Activated CD4-positive, alpha-beta T cell treated with anti-CD3 and anti-CD28 coated beads, Interleukin-2, amount 10 ng/mL, durations not matched to agents 24 days and 14 days (primary cell): ENCODE measurements around the gene SIGLEC12. TPM values are rescaled to one million over a fixed set of nuclear protein-coding genes. Genes with fewer than 3 reads are reported as not detected.

ENCODE experiments used
- DNase-seq: peaks from one replicate; pipeline ENCODE4 v3.0.0; 2022
- H3K27ac Mint-ChIP-seq: one replicate; pipeline ENCODE4 v1.8.0; 2022; ENCODE audit warnings: mild to moderate bottlenecking, mixed read lengths
- H3K27me3 Mint-ChIP-seq: one replicate; pipeline ENCODE4 v1.8.0; 2022; ENCODE audit warnings: mixed read lengths
- H3K36me3 Mint-ChIP-seq: one replicate; pipeline ENCODE4 v1.8.0; 2022; ENCODE audit warnings: low read depth, mild to moderate bottlenecking, mixed read lengths
- H3K4me1 Mint-ChIP-seq: one replicate; pipeline ENCODE4 v1.8.0; 2021; ENCODE audit warnings: mixed read lengths
- H3K4me3 Mint-ChIP-seq: one replicate; pipeline ENCODE4 v1.8.0; 2022; ENCODE audit warnings: mild to moderate bottlenecking, moderate library complexity, mixed read lengths
- H3K9me3 Mint-ChIP-seq: one replicate; pipeline ENCODE4 v1.8.0; 2021; ENCODE audit warnings: mixed read lengths
- intact Hi-C: fragments of 100-400 bp; cut with micrococcal nuclease; formaldehyde crosslinking; loops from one replicate; pipeline ENCODE4 v1.15.1; 2023
- total RNA-seq: library from RNA; stranded (reverse); gene quantifications from 2 replicates; pipeline ENCODE4 v1.2.3, GENCODE V29; 2022

Gene SIGLEC12
- 0.98 and 1.5 TPM in 2 replicates for total RNA-seq

DNA sequence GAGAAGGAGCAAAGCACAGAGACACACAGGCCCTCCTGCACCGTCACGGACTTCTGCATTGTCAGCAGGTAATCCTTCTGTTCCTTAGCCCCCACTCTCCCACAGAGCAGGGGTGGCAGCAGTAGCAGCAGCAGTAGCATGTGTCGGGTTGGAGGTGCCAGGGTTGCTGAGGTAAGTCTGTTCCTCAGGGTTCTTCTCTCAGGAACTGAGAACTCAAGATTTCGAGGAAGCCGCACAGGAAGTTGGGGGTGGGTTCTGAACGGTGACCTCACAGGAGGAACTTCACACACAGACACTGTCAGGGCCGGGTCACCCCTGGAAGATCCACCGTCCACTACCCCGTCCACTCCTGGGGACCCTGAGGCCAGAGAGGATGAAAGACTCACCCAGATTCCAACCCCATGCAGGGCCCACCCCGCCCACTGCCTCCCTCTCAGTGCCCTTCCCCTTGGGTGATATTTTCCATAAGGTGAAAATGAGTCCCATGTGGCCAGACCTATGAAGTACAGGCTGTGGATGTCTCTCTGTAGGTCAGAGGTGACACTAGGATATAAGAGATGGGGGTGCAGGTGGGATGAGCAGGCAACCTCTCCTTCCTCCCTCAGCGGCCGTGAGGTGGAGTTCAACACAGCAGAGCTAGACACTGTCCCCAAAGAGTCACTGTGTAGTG lies at the start of gene SIGLEC12:
Gene SIGLEC12, minus strand, starts transcription at position 207 of the 670 bp plus-strand sequence. Its CDS starts 67 bp downstream, at position 140.
- intact Hi-C loops: no loop called here
- H3K4me1 Mint-ChIP-seq: peaks cover 28% of the 10 kb centered on the region

GRCh38 chr19:51550848-51551672 lies 49.5 kb upstream of the SIGLEC12 start:
- Mint-ChIP-seq H3K27me3 (peaks cover 27% of the 10 kb centered on the region), H3K36me3 (no peaks in the 10 kb centered on the region), H3K27ac (no peak overlapping the region), H3K9me3 (peaks cover 16% of the 10 kb centered on the region), H3K4me1 (peaks cover 37% of the 10 kb centered on the region), H3K4me3 (no peak overlapping the region)
- peak; percentile 45 for DNase-seq
- intact Hi-C loops: no loop called here

More for the DNA sequence above, at the start of gene SIGLEC12:
- no peaks in the 10 kb centered on the region for H3K36me3 Mint-ChIP-seq
- H3K9me3 Mint-ChIP-seq: peaks cover 9% of the 10 kb centered on the region
- H3K4me3 Mint-ChIP-seq: peak within 1 kb of the TSS; percentile 78
- H3K27ac Mint-ChIP-seq: peak within 1 kb of the TSS; percentile 82
- DNase-seq: peak; percentile 71
- H3K27me3 Mint-ChIP-seq: peaks cover 2% of the 10 kb centered on the region

- no peaks in the 10 kb centered on the region for H3K36me3 Mint-ChIP-seq
- H3K4me1 Mint-ChIP-seq: peaks cover 37% of the 10 kb centered on the region
- peaks cover 29% of the 10 kb centered on the region for H3K27me3 Mint-ChIP-seq
- no peak overlapping the region for H3K4me3 Mint-ChIP-seq
- intact Hi-C loops: no loop called here
- DNase-seq: peak; percentile 35
- H3K27ac Mint-ChIP-seq: no peak overlapping the region
- H3K9me3 Mint-ChIP-seq: peaks cover 9% of the 10 kb centered on the region
These were observed 48.1 kb upstream of the SIGLEC12 start for GRCh38 chr19:51549533-51550324.

DNA sequence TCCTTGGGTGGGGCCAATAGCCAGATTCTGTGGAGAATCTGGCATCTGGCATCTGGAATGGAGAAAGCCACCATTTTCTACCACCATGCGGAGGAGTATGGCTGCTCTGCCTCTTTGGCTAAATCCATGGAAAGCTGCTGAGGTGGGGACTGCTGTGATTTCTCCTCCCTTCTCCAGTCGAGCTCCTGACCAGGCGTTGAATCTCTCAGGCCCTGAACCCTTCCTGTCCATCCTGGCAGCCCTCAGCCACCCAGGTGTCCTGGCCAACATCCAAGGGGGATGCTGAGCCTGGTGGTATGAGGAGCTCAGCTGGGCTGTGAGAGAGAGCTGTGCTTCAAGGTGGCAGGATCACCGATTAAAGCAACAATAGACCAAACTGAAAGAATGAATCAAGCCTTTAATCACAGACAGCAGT lies 47.3 kb upstream of the SIGLEC12 start:
- Mint-ChIP-seq H3K27ac (no peak overlapping the region), H3K27me3 (peaks cover 26% of the 10 kb centered on the region), H3K4me1 (peaks cover 37% of the 10 kb centered on the region), H3K36me3 (no peaks in the 10 kb centered on the region), H3K9me3 (peaks cover 3% of the 10 kb centered on the region), H3K4me3 (no peak overlapping the region)
- intact Hi-C loops: no loop called here
- no peak for DNase-seq

DNA sequence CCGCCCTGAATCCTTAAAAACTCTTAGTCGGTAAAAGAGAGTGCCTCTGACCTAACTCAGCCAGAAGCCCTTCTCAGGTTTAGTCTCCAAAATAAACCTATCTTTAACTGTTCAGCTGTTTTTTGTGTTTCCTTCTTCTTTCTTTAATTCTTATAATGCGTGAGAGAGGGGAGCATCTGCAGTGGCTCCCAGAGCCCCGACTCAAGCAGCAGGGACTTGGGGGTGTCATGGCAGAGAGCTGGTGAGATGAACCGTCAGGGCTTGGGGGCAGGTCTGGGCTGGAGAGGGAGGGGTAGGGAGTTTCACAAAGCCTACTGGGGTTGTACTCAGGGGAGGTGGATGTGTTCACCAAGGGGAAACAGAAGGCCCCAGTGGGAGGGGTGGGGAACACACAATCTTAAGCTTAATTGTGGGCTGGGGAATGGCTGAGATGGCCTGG lies 46.6 kb upstream of the SIGLEC12 start:
- intact Hi-C loops: no loop called here
- peaks cover 37% of the 10 kb centered on the region for H3K4me1 Mint-ChIP-seq
- H3K27me3 Mint-ChIP-seq: peaks cover 25% of the 10 kb centered on the region

GRCh38 chr19:51547397-51548212 lies 46.0 kb upstream of the SIGLEC12 start:
- Mint-ChIP-seq H3K9me3 (peaks cover 2% of the 10 kb centered on the region), H3K36me3 (no peaks in the 10 kb centered on the region), H3K27ac (peak overlapping the region; percentile 55), H3K27me3 (peaks cover 23% of the 10 kb centered on the region), H3K4me1 (peaks cover 36% of the 10 kb centered on the region), H3K4me3 (peak overlapping the region; percentile 23)
- intact Hi-C loops: no loop called here
- peak; percentile 65 for DNase-seq

More for the DNA sequence above, 46.6 kb upstream of the SIGLEC12 start:
- Mint-ChIP-seq H3K36me3 (no peaks in the 10 kb centered on the region), H3K27ac (peak overlapping the region; percentile 55), H3K9me3 (peaks cover 3% of the 10 kb centered on the region), H3K4me3 (no peak overlapping the region)
- DNase-seq: peak; percentile 27

- Mint-ChIP-seq H3K4me3 (peak overlapping the region; percentile 0), H3K36me3 (no peaks in the 10 kb centered on the region), H3K27ac (peak overlapping the region; percentile 12), H3K27me3 (peaks cover 25% of the 10 kb centered on the region), H3K9me3 (no peaks in the 10 kb centered on the region), H3K4me1 (peaks cover 29% of the 10 kb centered on the region)
- peak; percentile 63 for DNase-seq
- intact Hi-C loops: no loop called here
These were observed 45.2 kb upstream of the SIGLEC12 start for GRCh38 chr19:51546650-51547396.

DNA sequence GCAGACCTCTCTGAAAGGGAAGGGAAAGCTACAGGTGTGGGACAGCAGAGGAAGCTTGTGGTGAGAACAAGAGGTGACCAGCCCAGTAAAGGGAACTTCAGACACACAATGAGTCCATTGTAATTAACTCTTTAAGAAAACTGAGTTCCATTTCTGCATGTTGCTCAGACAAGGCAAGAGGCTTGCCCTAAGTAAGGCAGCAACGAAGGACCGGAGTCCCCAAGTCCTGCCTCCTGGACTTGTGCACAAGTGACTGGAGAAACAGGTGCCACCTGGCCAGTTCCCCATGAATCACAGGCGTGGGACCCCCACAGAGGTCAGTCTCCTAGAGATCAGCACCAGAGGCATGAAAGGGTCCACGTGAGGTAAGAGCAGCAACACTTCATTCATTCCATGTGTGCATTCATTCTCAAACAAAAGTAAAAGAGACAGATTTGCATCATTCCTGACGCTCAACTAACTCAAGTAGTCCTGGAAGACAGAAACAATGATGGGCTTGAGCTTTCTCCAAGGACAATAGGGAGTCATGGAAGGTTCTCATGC lies 44.6 kb upstream of the SIGLEC12 start:
- H3K36me3 Mint-ChIP-seq: no peaks in the 10 kb centered on the region
- intact Hi-C loops: no loop called here
- H3K4me1 Mint-ChIP-seq: peaks cover 23% of the 10 kb centered on the region
- H3K9me3 Mint-ChIP-seq: no peaks in the 10 kb centered on the region
- no peak overlapping the region for H3K27ac Mint-ChIP-seq
- peak; percentile 51 for DNase-seq
- H3K4me3 Mint-ChIP-seq: no peak overlapping the region
- peaks cover 27% of the 10 kb centered on the region for H3K27me3 Mint-ChIP-seq

DNA sequence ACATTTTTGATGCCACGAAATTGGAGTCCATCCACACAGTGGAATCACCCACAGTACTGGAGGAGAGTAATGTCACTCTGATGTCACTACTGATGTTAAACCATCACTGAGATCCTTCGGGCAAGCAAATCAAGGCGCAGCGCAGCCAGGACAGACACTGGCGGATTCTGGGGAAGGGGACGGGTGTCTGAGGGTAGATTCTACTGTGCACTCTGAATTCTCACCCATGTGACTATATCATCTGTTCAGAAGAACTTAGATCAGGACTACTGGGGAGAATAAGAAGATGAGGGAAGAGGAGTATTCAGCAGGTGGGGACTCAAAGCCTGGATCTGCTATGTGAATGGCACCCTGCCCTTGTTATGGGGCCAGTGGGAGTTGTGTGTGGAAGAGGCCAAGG lies 42.4 kb upstream of the SIGLEC12 start:
- Mint-ChIP-seq H3K27ac (no peak overlapping the region), H3K4me1 (peaks cover 21% of the 10 kb centered on the region), H3K9me3 (no peaks in the 10 kb centered on the region), H3K27me3 (peaks cover 32% of the 10 kb centered on the region), H3K4me3 (no peak overlapping the region), H3K36me3 (no peaks in the 10 kb centered on the region)
- peak; percentile 36 for DNase-seq
- intact Hi-C loops: no loop called here

- peaks cover 28% of the 10 kb centered on the region for H3K27me3 Mint-ChIP-seq
These were observed 41.1 kb upstream of the SIGLEC12 start for GRCh38 chr19:51542699-51543098.

DNA sequence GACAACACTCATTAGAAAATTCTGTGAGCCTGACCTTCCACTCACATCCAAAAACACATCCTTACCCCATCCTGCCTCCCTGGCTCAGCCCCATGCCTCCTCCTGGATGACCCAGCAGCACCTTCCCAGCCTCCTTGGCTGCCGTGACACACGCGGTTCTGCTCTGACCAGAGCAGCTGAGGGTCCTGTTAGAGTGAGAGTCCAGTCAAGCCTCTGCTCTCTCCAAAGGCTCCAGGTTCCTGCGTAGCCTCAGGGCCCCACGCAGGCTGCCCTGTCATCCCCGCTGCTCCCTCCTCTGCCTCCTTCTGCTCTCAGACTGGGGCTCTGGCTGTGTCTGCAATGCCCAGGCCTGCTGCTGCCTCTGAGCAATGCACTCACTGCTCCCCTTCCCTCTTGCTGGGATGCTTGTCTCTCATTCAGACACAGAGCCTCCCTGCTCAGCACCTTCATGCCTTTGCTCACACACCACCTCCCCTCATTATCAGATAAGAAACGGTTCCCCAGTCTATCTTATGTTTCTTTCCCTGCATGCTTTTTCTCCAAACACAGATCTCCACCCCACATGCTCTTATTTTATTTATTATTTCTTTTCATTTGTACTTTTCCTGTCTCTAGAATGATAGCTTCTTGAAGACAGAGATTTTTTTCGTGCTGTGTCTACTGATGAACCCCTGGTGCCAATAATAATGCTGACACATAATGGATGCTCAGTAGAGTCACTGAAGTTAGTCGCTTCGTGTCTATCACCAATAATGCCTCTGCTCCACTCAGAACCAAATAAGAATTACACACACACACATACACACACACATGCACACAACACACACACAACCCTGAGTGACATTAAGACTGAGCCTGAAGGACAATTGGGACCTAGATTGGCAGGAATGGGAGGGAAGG lies 40.1 kb upstream of the SIGLEC12 start:
- no peaks in the 10 kb centered on the region for H3K9me3 Mint-ChIP-seq
- DNase-seq: peak; percentile 42
- no peak overlapping the region for H3K4me3 Mint-ChIP-seq

More at GRCh38 chr19:51542699-51543098, 41.1 kb upstream of the SIGLEC12 start:
- H3K4me1 Mint-ChIP-seq: peaks cover 14% of the 10 kb centered on the region
- H3K4me3 Mint-ChIP-seq: no peak overlapping the region
- intact Hi-C loops: no loop called here
- H3K27ac Mint-ChIP-seq: peak overlapping the region; percentile 54
- H3K36me3 Mint-ChIP-seq: no peaks in the 10 kb centered on the region
- no peaks in the 10 kb centered on the region for H3K9me3 Mint-ChIP-seq
- peak; percentile 32 for DNase-seq

More for the DNA sequence above, 40.1 kb upstream of the SIGLEC12 start:
- no peak overlapping the region for H3K27ac Mint-ChIP-seq
- no peaks in the 10 kb centered on the region for H3K36me3 Mint-ChIP-seq
- H3K4me1 Mint-ChIP-seq: peaks cover 5% of the 10 kb centered on the region
- H3K27me3 Mint-ChIP-seq: peaks cover 25% of the 10 kb centered on the region
- intact Hi-C loops: no loop called here
